DOHH2 (cell line): ENCODE data around the gene CNGA3.

Source experiments
- H3F3A ChIP-seq: fragments of 200-600 bp; sonication (generic), shearing (Covaris generic); 2 replicates; pipeline ENCODE4 v1.6.0; 2016; ENCODE audit warnings: antibody characterized with exemption, mild to moderate bottlenecking; ENCODE audit not compliant: control insufficient read depth, insufficient read depth
- H3K27ac ChIP-seq: fragments of 200-600 bp; sonication (generic); 2 replicates; pipeline ENCODE4 v1.5.1; 2014; ENCODE audit warnings: low read depth, mild to moderate bottlenecking, low read length, moderate library complexity
- H3K27me3 ChIP-seq: fragments of 200-600 bp; sonication (generic); 2 replicates; pipeline ENCODE4 v1.6.1; 2014; ENCODE audit warnings: mild to moderate bottlenecking, low read length, mixed read lengths; ENCODE audit not compliant: control insufficient read depth
- H3K36me3 ChIP-seq: fragments of 200-600 bp; sonication (generic); 2 replicates; pipeline ENCODE4 v1.6.1; 2014; ENCODE audit warnings: mild to moderate bottlenecking, low read length, moderate library complexity, mixed read lengths; ENCODE audit not compliant: control insufficient read depth
- H3K4me1 ChIP-seq: fragments of 200-600 bp; sonication (generic); 2 replicates; pipeline ENCODE4 v1.6.1; 2014; ENCODE audit warnings: mild to moderate bottlenecking, low read length, mixed read lengths; ENCODE audit not compliant: control insufficient read depth
- H3K4me2 ChIP-seq: fragments of 200-600 bp; sonication (generic); 2 replicates; pipeline ENCODE4 v1.6.0; 2014; ENCODE audit warnings: mild to moderate bottlenecking, low read length, moderate library complexity
- H3K4me3 ChIP-seq: fragments of 200-600 bp; sonication (generic); 2 replicates; pipeline ENCODE4 v1.5.1; 2014; ENCODE audit warnings: mild to moderate bottlenecking, low read length, mixed read lengths
- H3K79me2 ChIP-seq: fragments of 200-600 bp; sonication (generic); 2 replicates; pipeline ENCODE4 v1.6.1; 2014; ENCODE audit warnings: mild to moderate bottlenecking, low read length, mixed read lengths; ENCODE audit not compliant: control insufficient read depth
- H3K9me2 ChIP-seq: fragments of 200-600 bp; sonication (generic); replicated peaks from 2 replicates; pipeline ENCODE4 v1.6.1; 2014; ENCODE audit warnings: mild to moderate bottlenecking, low read length, mixed read lengths; ENCODE audit not compliant: control insufficient read depth
- H3K9me3 ChIP-seq: fragments of 200-600 bp; sonication (generic); 2 replicates; pipeline ENCODE4 v1.6.1; 2014; ENCODE audit warnings: antibody characterized with exemption, low read length, mixed read lengths; ENCODE audit not compliant: control insufficient read depth, insufficient read depth
- H4K20me1 ChIP-seq: fragments of 200-600 bp; sonication (generic); 2 replicates; pipeline ENCODE4 v1.6.0; 2014; ENCODE audit warnings: low read depth, mild to moderate bottlenecking, antibody characterized with exemption, low read length, moderate library complexity; ENCODE audit not compliant: control insufficient read depth, insufficient read depth
- EZH2phosphoT487 ChIP-seq: fragments of 200-600 bp; sonication (generic); IDR thresholded peaks from 2 replicates; pipeline ENCODE4 v1.6.1; 2017; ENCODE audit warnings: borderline replicate concordance, mild to moderate bottlenecking, antibody characterized with exemption, low read length, moderate library complexity, mixed read lengths
- TF ChIP-seq, protein P1 (sequence below): fragments of 200-600 bp; sonication (generic); IDR thresholded peaks from one replicate; pipeline ENCODE4 v1.5.1; 2014; ENCODE audit warnings: antibody characterized with exemption, mild to moderate bottlenecking, low read depth, low read length; ENCODE audit not compliant: poor library complexity, severe bottlenecking

The CNGA3 gene

DNA sequence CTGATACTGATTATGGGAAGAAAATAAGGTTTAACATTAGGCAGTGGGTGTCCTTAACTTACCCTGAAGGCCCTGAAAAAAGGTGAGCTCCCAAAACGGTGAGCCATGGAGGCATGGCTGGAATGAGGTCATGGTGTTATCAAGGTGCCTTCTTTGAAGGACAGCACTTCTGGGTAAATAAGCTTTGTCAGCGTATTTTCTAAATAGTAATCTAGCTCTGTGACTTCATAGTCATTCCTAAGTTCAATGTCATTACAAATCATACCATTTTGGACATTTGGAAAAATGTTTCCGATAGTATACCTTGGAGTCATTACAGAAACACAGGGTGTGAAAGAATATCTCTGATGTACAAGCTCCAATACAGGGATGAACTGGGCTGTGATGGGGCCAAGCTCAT, 35.2 kb upstream of the CNGA3 start:
- Histone ChIP-seq H3K4me1 (no peaks in the 10 kb centered on the region), H3K36me3 (no peaks in the 10 kb centered on the region), H3K9me3 (no peaks in the 10 kb centered on the region), H3K9me2 (no peaks in the 10 kb centered on the region), H3K27me3 (0 out of 2 replicates have a peak, but pooled peaks cover 3% of the 10 kb centered on the region), H3K27ac (no peak overlapping the region), H3F3A (no peaks in the 10 kb centered on the region), H3K4me2 (no peak overlapping the region), H4K20me1 (no peaks in the 10 kb centered on the region), H3K79me2 (no peaks in the 10 kb centered on the region), H3K4me3 (no peak overlapping the region)
- TF ChIP-seq, protein P1, sequence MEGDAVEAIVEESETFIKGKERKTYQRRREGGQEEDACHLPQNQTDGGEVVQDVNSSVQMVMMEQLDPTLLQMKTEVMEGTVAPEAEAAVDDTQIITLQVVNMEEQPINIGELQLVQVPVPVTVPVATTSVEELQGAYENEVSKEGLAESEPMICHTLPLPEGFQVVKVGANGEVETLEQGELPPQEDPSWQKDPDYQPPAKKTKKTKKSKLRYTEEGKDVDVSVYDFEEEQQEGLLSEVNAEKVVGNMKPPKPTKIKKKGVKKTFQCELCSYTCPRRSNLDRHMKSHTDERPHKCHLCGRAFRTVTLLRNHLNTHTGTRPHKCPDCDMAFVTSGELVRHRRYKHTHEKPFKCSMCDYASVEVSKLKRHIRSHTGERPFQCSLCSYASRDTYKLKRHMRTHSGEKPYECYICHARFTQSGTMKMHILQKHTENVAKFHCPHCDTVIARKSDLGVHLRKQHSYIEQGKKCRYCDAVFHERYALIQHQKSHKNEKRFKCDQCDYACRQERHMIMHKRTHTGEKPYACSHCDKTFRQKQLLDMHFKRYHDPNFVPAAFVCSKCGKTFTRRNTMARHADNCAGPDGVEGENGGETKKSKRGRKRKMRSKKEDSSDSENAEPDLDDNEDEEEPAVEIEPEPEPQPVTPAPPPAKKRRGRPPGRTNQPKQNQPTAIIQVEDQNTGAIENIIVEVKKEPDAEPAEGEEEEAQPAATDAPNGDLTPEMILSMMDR: no peak
- TF ChIP-seq EZH2phosphoT487: no peak

DNA sequence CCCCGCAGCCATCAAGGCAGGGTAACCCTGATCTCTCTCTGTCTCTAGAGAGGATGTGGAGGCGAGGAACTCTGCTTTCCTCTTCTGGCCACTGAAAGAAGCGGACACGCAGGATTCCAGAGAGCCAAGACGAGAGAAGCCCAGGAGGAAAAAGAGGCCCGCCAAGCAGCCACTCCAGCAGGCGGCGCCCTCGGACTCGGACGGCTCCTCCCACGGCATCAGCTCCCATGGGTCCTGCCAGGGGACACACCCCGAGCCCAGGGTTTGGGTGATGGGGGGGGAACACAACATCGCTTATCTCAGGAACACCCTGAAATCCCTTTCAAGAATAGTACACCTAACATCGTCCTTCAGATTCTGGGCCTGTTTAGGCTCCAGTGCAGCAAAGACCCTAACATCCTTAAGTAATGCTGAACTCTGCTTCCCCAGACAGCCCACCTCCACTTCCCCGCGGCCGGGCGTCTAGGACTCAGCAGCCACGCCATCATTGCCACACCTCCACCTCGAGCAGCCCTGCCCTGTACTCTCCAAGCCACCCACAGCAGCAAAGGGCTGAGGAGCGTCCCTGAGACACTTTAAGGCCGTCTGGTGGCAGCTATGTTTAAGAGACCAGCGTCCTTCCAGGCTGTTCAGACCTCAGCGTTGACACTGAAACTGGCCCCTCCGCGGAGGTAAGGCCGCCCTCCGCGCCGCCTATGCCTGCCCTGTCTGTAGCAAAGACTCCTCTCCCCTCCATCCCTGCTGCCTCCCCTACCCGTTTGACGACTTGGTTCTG, 34.3 kb upstream of the CNGA3 start:
- no peak overlapping the region for H3K4me2 ChIP-seq
- no peaks in the 10 kb centered on the region for H3K9me2 ChIP-seq
- H3K27ac ChIP-seq: no peak overlapping the region
- no peaks in the 10 kb centered on the region for H3F3A ChIP-seq
- H3K79me2 ChIP-seq: no peaks in the 10 kb centered on the region
- H3K4me3 ChIP-seq: no peak overlapping the region
- H3K4me1 ChIP-seq: no peaks in the 10 kb centered on the region
- H3K27me3 ChIP-seq: 0 out of 2 replicates have a peak, but pooled peaks cover 3% of the 10 kb centered on the region
- no peaks in the 10 kb centered on the region for H4K20me1 ChIP-seq
- no peaks in the 10 kb centered on the region for H3K36me3 ChIP-seq
- no peak for TF ChIP-seq EZH2phosphoT487
- TF ChIP-seq, protein P1: no peak
- H3K9me3 ChIP-seq: no peaks in the 10 kb centered on the region

DNA sequence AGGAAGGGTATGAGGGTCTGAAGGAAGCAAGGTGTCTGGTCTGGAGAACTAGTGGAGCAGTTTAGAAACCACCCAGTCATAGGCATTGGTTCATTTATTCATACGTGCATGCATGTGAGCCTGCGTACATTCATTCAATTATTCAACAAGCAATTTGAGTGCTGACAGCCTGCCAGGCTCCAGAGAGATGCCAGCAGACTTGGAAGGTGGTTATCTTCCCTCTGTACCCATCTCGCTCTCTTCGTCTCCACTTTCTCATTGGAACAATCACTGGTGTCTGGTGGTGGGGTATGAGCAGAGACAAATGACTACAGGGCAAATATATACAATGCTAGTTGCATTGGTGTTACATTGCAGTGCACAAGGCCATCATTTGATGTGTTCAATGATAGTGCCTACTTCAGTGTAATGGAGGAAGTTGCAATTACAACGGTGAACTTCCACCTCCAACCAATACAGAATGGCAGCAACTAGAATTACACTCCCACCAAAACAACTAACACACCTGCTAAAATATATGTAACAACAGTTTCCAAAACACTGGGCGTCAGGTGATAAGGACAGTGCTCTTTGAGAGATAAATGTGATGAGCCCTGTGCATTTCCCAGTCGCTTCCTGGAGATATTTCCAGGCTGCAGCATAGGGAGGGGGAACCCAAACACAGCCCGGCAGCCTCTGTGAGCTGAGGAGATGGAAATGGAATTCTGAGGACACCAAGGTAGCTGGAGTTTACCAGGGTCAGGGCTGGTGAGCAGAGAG, 32.6 kb upstream of the CNGA3 start:
- Histone ChIP-seq H3K4me3 (no peak overlapping the region), H3K9me2 (no peaks in the 10 kb centered on the region), H3K4me2 (no peak overlapping the region), H4K20me1 (no peaks in the 10 kb centered on the region), H3K27ac (no peak overlapping the region), H3K27me3 (0 out of 2 replicates have a peak, but pooled peaks cover 3% of the 10 kb centered on the region), H3K9me3 (no peaks in the 10 kb centered on the region), H3K79me2 (no peaks in the 10 kb centered on the region), H3F3A (no peaks in the 10 kb centered on the region), H3K36me3 (no peaks in the 10 kb centered on the region), H3K4me1 (no peaks in the 10 kb centered on the region)
- no peak for TF ChIP-seq EZH2phosphoT487
- TF ChIP-seq, protein P1: no peak
